H7 (cell line): ENCODE results near the gene DUOX1. TPM values are rescaled to one million over a fixed set of nuclear protein-coding genes. Genes with fewer than 3 reads are reported as not detected.

Source experiments
- DNase-seq: peaks from one replicate; pipeline ENCODE4 v3.0.0; 2012
- H3K27me3 ChIP-seq: 2 replicates; pipeline ENCODE4 v1.6.0; 2011; ENCODE audit warnings: mild to moderate bottlenecking, low read length; ENCODE audit not compliant: control insufficient read depth, insufficient read depth
- H3K36me3 ChIP-seq: replicated peaks from 2 replicates; pipeline ENCODE4 v1.5.1; 2011; ENCODE audit warnings: low read length; ENCODE audit not compliant: control insufficient read depth, insufficient read depth
- H3K4me3 ChIP-seq: 2 replicates; pipeline ENCODE4 v1.5.1; 2011; ENCODE audit warnings: low read depth, mild to moderate bottlenecking, control low read depth, low read length, moderate library complexity; ENCODE audit not compliant: insufficient read depth
- total RNA-seq: library from RNA; depleted of rRNA; stranded (reverse); fragments of >200 nt; shearing (Covaris generic); gene quantifications from 2 replicates; pipeline ENCODE4 v1.2.3, GENCODE V29; 2014

DUOX1 gene
- total RNA-seq, 1 experiment from 2014 or later = 0.24 TPM

DNA sequence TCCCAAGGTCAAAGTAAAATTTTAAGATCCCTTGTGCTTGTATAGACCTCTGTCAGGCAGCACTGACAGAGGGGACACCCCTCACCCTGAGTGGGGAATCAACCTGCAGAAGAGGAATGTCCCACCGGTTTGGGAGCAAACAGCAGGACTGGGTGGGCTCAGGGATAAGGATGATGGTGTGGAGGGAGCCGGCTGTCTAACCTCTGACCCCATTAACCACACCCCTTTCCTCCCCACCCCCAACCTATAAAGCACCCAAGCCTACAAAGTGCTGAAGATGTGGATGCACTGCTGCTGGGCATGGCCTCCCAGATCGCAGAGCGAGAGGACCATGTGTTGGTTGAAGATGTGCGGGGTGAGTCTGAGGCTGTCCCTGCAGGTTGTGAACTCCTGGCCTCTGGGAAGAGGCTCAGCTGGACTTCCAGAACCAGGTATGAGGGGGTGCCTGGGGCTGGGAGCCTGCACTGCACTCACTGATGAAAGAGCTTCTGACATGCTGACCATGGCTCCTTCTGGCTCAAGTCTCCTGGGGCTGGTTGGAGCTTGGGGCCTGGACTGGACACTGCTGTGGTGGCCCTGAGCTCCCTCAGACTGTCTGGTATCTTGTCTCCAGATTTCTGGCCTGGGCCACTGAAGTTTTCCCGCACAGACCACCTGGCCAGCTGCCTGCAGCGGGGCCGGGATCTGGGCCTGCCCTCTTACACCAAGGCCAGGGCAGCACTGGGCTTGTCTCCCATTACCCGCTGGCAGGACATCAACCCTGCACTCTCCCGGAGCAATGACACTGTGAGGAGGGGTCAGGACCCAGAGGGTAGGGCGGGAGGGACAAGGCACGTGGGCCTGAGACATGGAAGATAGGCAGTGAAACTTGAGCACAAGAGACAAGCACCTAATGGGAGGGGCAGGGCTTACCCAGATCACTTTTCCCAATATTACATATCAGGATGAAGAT, 9.3 kb downstream of the DUOX1 start:
- DNase-seq = peak; percentile 43

DNA sequence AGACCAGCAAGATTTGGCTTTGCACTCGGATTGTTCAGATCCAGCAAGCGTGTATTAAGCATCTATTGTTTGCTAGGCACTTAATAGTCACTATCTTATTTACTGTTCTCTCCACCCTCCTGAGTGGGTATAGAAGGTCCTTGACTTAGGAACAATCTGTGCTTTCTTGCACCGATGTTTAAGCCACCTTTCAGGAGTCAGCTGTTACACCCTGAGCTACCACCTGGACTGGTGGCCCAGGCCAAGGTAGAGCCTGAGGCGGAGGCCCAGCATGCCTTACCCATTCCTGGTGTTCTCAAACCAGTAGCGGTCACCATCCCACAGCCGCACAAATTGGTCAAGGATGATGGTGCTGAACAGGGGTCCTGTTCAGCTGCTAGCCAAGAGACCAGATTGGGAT, 10.0 kb downstream of the DUOX1 start:
- DNase-seq = no peak

More for the DNA sequence above, 9.3 kb downstream of the DUOX1 start:
- no peak overlapping the region for H3K4me3 ChIP-seq
- H3K27me3 ChIP-seq = peaks cover 29% of the 10 kb centered on the region
- H3K36me3 ChIP-seq = no peaks in the 10 kb centered on the region

DNA sequence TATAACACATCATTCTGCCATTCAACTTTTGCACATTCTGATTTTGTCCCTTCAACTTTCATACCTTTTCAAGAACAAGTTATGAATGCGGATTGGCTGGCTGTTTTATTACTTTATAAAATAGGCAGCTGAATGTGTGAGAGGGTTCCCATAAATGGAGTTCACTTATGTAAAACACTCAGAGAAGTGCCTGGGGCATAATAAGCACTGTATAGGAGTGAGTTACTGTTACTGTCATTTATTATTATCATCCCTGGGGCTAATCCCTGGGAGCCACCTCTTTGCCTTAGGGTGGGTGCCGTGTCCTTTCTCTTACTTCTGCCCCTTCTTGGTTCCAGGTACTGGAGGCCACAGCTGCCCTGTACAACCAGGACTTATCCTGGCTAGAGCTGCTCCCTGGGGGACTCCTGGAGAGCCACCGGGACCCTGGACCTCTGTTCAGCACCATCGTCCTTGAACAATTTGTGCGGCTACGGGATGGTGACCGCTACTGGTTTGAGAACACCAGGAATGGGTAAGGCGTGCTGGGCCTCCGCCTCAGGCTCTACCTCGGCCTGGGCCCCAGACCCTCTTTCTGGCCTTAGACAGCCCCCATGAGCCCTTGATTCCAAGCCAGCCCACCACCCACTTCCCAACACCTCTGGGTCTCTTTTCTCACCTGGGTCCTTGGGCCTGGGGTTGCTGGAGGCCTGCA, 10.9 kb downstream of the DUOX1 start:
- peaks cover 15% of the 10 kb centered on the region for H3K27me3 ChIP-seq
- no peaks in the 10 kb centered on the region for H3K36me3 ChIP-seq
- no peak for DNase-seq
- no peak overlapping the region for H3K4me3 ChIP-seq

More for the DNA sequence above, 10.0 kb downstream of the DUOX1 start:
- Histone ChIP-seq H3K4me3 (no peak overlapping the region), H3K27me3 (peaks cover 22% of the 10 kb centered on the region), H3K36me3 (no peaks in the 10 kb centered on the region)

DNA sequence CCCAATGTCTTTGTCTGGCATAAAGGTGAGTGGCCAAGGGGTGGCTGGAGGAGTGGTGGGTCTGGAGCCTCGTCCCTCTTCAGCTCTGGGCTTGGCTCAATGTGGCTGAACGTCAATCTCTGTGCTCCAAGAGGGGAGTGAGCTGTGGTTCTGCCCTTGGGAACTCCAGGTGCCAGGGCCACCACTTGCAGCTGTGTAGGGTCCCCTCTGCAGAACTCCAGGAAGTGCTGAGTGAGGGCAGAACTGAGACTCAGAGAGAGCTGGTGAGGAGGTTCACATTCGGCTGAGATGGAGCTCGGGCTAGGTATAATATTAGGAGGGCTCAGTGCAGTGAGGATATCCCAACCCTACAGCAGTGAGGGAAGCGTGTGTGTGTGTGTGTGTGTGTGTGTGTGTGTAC, 11.6 kb downstream of the DUOX1 start:
- H3K27me3 ChIP-seq = peaks cover 9% of the 10 kb centered on the region
- H3K4me3 ChIP-seq = no peak overlapping the region
- DNase-seq = no peak
- no peaks in the 10 kb centered on the region for H3K36me3 ChIP-seq

DNA sequence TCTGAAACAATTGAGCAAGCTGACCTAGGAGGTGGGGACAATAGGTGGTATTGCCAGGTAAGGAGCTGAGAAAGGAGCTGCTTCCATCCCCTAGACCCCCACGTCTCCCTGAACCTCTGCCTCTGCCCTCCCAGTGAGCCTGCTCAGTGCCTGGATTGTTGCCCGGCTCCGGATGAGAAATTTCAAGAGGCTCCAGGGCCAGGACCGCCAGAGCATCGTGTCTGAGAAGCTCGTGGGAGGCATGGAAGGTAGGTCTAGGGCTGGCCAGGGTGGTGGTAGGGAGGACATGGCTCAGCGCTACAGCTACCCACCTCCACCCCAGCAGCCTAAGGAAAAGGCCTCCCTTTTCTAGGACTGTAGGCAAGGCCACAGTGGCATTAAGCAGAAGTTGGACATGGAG, 13.3 kb downstream of the DUOX1 start:
- no peak overlapping the region for H3K4me3 ChIP-seq
- no peak for DNase-seq
- H3K36me3 ChIP-seq = no peaks in the 10 kb centered on the region
- peaks cover 2% of the 10 kb centered on the region; the same call in 1 of the 2 replicates for H3K27me3 ChIP-seq

DNA sequence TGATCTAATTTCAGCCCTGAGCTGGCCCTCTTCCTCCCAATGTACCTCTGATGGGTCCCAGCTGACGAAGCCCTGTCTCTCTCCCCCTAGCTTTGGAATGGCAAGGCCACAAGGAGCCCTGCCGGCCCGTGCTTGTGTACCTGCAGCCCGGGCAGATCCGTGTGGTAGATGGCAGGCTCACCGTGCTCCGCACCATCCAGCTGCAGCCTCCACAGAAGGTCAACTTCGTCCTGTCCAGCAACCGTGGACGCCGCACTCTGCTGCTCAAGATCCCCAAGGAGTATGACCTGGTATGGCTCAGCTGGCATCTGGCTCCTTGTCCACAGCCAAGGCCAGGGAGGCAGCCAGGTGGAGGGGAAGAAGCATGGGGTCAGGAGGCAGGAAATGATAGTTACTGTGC, 14.2 kb downstream of the DUOX1 start:
- DNase-seq = no peak
- Histone ChIP-seq H3K4me3 (no peak overlapping the region), H3K27me3 (no peaks in the 10 kb centered on the region), H3K36me3 (no peaks in the 10 kb centered on the region)

DNA sequence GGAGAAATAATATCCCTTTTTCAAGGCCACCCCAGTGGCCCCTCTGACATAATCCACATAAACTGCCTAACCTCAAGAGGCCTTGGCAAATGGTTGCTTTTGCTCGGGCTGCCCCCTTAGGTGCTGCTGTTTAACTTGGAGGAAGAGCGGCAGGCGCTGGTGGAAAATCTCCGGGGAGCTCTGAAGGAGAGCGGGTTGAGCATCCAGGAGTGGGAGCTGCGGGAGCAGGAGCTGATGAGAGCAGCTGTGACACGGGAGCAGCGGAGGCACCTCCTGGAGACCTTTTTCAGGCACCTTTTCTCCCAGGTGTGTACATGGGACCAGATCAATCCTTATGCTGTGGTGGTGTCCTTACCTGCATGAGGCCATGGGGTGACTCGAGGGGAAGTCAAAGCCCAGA, 15.0 kb downstream of the DUOX1 start:
- no peak for DNase-seq
- Histone ChIP-seq H3K4me3 (no peak overlapping the region), H3K36me3 (no peaks in the 10 kb centered on the region), H3K27me3 (no peaks in the 10 kb centered on the region)

DNA sequence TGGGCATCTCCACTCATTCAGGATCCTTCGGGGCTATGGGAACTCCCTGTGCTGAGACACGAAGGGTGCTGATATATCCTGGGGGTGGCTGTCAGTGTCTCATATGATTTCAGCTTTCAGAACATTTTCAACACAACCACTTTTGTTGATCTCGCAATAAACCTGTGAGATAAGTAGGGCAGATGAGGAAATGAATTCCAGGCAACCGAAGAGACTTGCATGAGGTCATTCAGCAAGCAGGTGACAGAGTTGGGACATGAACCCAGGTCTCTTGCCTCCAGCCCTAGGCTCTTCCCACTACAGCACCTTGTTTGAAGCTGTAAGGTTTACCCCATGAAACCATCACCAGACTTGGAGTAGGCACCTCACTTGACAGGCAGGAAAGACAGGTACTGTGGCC, 16.6 kb downstream of the DUOX1 start:
- H3K36me3 ChIP-seq = no peaks in the 10 kb centered on the region
- no peak for DNase-seq
- no peaks in the 10 kb centered on the region; the same call in 1 of the 2 replicates for H3K27me3 ChIP-seq
- H3K4me3 ChIP-seq = no peak overlapping the region

DNA sequence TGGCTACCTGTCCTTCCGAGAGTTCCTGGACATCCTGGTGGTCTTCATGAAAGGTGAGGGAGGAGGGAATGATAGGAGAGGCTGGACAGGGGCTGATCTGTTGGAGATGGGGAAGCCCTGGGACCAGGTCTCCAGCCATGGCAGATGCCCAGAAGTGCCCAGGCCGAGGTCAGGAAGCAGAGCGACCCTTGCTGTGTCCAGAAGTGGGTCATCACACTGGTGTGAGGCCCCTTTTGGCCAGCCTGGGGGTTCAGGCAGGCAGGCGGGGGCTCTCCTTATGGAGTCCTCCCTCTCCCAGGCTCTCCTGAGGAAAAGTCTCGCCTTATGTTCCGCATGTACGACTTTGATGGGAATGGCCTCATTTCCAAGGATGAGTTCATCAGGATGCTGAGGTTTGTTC, 17.8 kb downstream of the DUOX1 start:
- Histone ChIP-seq H3K4me3 (no peak overlapping the region), H3K27me3 (no peaks in the 10 kb centered on the region; the same call in 1 of the 2 replicates), H3K36me3 (no peaks in the 10 kb centered on the region)
- DNase-seq = no peak

DNA sequence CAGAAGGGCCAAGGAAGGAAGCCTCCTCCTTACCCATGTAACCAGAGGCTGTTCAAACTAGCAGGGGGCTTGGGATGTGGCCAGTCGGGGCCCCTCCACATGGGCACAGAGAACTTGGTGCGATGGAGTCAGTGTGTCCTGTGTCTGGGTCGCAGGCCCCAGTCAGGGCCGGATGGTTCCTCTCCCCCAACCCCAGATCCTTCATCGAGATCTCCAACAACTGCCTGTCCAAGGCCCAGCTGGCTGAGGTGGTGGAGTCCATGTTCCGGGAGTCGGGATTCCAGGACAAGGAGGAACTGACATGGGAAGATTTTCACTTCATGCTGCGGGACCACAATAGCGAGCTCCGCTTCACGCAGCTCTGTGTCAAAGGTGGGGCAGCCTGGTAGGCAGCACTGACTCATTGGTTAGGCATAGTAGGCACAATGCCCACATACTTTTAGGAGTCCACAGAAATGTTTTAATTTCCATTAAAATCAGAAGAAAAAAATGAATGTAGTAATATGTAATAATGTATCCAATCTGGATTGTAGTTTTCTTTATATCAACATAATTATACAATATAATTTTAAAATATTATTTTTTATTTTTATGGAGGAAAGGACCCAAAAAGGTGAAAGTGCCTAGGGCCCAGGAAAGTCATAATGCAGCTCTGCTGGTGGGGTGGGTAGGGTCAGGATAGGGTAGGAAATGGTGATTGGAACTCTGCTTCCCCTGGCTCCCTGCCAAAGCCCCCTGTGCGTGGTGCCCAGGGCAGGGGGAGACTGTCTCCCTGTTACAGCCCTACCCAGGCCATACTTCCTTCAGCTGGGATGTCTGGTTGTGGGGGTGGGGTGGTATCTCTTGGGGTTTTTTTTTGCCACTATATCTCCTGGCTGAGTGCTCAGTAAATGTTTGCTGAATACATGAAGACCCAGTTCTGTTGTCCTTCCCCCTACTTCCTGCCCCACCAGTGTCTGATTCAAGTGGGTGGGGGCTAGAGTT, 18.6 kb downstream of the DUOX1 start:
- no peak for DNase-seq

DNA sequence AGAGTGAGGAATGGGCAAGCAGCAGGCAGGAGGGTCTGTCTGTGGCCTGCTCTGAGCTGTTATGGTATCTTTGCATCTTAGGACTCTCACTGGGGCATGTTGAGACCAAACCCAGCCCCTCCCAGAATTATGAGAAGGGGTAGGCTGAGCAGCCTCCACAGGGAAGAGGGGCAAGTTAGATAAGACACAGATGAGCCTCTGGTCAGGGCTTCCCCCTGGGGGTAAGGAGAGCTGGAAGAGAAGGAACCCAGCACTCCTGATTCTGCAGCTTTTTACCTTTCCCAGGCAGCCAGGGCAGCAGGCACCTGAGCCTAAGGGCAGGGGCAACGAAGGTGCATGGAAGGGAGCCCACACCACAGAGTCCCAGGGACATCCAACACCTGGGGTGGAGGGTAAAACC, 19.3 kb downstream of the DUOX1 start:
- Histone ChIP-seq H3K36me3 (no peaks in the 10 kb centered on the region), H3K4me3 (no peak overlapping the region), H3K27me3 (no peaks in the 10 kb centered on the region; the same call in 1 of the 2 replicates)
- DNase-seq = no peak

More for the DNA sequence above, 18.6 kb downstream of the DUOX1 start:
- Histone ChIP-seq H3K4me3 (no peak overlapping the region), H3K36me3 (no peaks in the 10 kb centered on the region), H3K27me3 (no peaks in the 10 kb centered on the region; the same call in 1 of the 2 replicates)

DNA sequence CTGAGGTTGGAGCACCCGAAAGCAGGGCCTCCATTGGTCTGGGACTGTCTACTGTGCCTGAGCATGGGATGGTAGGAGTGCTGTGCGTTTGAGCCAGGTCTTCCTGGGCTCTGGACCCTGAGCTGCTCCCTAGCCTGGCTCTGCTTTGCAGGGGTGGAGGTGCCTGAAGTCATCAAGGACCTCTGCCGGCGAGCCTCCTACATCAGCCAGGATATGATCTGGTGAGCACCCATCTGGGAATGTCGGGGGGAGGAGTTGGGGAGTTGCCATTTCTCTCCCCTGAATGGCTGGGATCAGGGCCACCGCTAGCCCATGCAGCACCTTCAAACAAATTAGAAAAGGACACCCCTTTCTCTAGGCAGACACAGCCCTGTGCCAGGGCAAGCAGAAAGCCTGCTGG, 20.7 kb downstream of the DUOX1 start:
- H3K27me3 ChIP-seq = no peaks in the 10 kb centered on the region; the same call in 1 of the 2 replicates
- H3K36me3 ChIP-seq = no peaks in the 10 kb centered on the region
- no peak for DNase-seq
- H3K4me3 ChIP-seq = no peak overlapping the region

DNA sequence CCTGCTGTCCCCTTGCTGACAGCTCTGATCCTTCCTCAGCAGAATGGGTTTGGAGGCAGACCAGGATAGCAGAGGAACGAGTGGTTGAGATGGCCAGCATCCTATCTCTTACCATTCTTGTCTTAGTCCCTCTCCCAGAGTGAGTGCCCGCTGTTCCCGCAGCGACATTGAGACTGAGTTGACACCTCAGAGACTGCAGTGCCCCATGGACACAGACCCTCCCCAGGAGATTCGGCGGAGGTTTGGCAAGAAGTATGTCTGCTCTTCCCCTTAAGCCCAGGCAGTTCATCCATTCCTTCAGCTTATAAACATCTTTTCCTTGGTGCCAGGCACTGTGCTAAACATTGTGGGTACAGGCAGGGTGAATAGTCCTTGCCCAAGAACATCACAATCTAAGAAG, 21.2 kb downstream of the DUOX1 start:
- H3K27me3 ChIP-seq = no peaks in the 10 kb centered on the region; the same call in 1 of the 2 replicates
- H3K36me3 ChIP-seq = no peaks in the 10 kb centered on the region
- no peak overlapping the region for H3K4me3 ChIP-seq
- DNase-seq = no peak
